Measurements from ENCODE around the gene ZNF649.

DNA sequence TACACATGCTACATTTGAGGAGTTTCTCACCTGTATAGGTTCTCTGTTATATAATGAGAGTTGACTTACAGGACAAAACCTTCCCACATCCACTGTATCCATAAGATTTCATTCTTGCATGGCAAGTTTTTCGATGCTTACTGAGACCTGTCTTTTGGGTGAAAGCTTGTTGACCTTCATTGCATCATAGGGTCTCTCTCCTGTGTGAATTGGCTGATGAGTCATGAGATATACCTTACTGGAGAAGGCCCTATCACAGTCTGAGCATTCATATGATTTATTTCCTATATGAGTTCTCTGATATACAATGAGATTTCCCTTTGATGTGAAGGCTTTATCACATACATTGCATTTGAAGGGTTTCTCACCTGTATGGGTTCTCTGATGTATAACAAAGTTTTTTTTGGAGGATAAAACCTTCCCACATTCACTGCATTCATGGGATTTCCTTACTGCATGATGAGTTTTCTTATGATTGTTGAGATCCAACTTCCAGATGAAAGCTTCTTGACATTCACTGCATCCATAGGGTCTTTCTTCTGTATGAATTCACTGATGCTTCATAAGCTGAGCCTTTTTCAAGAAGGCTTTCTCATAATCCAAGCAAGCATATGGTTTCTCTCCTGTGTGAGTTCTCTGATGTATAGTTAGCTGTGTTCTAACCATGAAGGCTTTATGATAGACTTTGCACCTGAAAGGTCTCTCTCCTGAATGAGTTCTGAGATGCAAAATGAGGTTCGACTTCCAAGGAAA, 42.8 kb downstream of the ZNF649 start:
- TF ChIP-seq, protein P1, sequence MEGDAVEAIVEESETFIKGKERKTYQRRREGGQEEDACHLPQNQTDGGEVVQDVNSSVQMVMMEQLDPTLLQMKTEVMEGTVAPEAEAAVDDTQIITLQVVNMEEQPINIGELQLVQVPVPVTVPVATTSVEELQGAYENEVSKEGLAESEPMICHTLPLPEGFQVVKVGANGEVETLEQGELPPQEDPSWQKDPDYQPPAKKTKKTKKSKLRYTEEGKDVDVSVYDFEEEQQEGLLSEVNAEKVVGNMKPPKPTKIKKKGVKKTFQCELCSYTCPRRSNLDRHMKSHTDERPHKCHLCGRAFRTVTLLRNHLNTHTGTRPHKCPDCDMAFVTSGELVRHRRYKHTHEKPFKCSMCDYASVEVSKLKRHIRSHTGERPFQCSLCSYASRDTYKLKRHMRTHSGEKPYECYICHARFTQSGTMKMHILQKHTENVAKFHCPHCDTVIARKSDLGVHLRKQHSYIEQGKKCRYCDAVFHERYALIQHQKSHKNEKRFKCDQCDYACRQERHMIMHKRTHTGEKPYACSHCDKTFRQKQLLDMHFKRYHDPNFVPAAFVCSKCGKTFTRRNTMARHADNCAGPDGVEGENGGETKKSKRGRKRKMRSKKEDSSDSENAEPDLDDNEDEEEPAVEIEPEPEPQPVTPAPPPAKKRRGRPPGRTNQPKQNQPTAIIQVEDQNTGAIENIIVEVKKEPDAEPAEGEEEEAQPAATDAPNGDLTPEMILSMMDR (conservative IDR thresholded peaks at IDR 0.05) = no peak
- TF ChIP-seq ZFX (IDR thresholded peaks at IDR 0.05) = no peak
